Measurements from ENCODE around the gene AGAP2.
A peak's percentile ranks its signal among the peaks of the same experiment; 100 is the strongest.
"Not testable (repeated sequence)": the region's sequence is repeated elsewhere in the genome, so short reads cannot be mapped to it uniquely, and the experiment has no call there.

The AGAP2 gene

GRCh38 chr12:57730336-57731067 lies 8.0 kb downstream of the AGAP2 start:
- peaks cover 54% of the 10 kb centered on the region for H3K36me3 Mint-ChIP-seq (ENCODE audit: low read depth)
- no peak overlapping the region for H3K4me3 Mint-ChIP-seq
- H3K9me3 Mint-ChIP-seq: no peaks in the 10 kb centered on the region
- no peaks in the 10 kb centered on the region for H3K27me3 Mint-ChIP-seq (ENCODE audit: low read depth)
- no peak overlapping the region for H3K27ac Mint-ChIP-seq
- peaks cover 10% of the 10 kb centered on the region for H3K4me1 Mint-ChIP-seq (ENCODE audit: low read depth)

GRCh38 chr12:57729321-57729844 lies 9.2 kb downstream of the AGAP2 start:
- Mint-ChIP-seq H3K4me1 (ENCODE audit: low read depth) (peaks cover 6% of the 10 kb centered on the region), H3K36me3 (ENCODE audit: low read depth) (peaks cover 51% of the 10 kb centered on the region), H3K27me3 (ENCODE audit: low read depth) (no peaks in the 10 kb centered on the region), H3K27ac (no peak overlapping the region), H3K9me3 (no peaks in the 10 kb centered on the region), H3K4me3 (no peak overlapping the region)

GRCh38 chr12:57727758-57728395 lies 10.7 kb downstream of the AGAP2 start:
- no peaks in the 10 kb centered on the region for H3K9me3 Mint-ChIP-seq
- peak overlapping the region; percentile 52 for H3K27ac Mint-ChIP-seq
- no peaks in the 10 kb centered on the region for H3K27me3 Mint-ChIP-seq (ENCODE audit: low read depth)
- H3K4me3 Mint-ChIP-seq: no peak overlapping the region
- peaks cover 43% of the 10 kb centered on the region for H3K36me3 Mint-ChIP-seq (ENCODE audit: low read depth)
- peaks cover 6% of the 10 kb centered on the region for H3K4me1 Mint-ChIP-seq (ENCODE audit: low read depth)

GRCh38 chr12:57726884-57727757 lies 11.4 kb downstream of the AGAP2 start:
- Mint-ChIP-seq H3K4me1 (ENCODE audit: low read depth) (peaks cover 6% of the 10 kb centered on the region), H3K36me3 (ENCODE audit: low read depth) (peaks cover 37% of the 10 kb centered on the region), H3K27me3 (ENCODE audit: low read depth) (no peaks in the 10 kb centered on the region), H3K27ac (no peak overlapping the region), H3K4me3 (no peak overlapping the region), H3K9me3 (no peaks in the 10 kb centered on the region)

GRCh38 chr12:57726151-57726883 lies 12.2 kb downstream of the AGAP2 start:
- no peak overlapping the region for H3K4me3 Mint-ChIP-seq
- H3K4me1 Mint-ChIP-seq (ENCODE audit: low read depth): peaks cover 6% of the 10 kb centered on the region
- peak overlapping the region; percentile 29 for H3K27ac Mint-ChIP-seq
- no peaks in the 10 kb centered on the region for H3K9me3 Mint-ChIP-seq
- peaks cover 35% of the 10 kb centered on the region for H3K36me3 Mint-ChIP-seq (ENCODE audit: low read depth)
- H3K27me3 Mint-ChIP-seq (ENCODE audit: low read depth): no peaks in the 10 kb centered on the region

- Mint-ChIP-seq H3K4me3 (no peak overlapping the region), H3K36me3 (ENCODE audit: low read depth) (peaks cover 30% of the 10 kb centered on the region), H3K9me3 (no peaks in the 10 kb centered on the region), H3K27me3 (ENCODE audit: low read depth) (no peaks in the 10 kb centered on the region), H3K27ac (no peak overlapping the region), H3K4me1 (ENCODE audit: low read depth) (peaks cover 6% of the 10 kb centered on the region)
Measured at GRCh38 chr12:57725851-57726150, 12.7 kb downstream of the AGAP2 start.

GRCh38 chr12:57724936-57725740 lies 13.4 kb downstream of the AGAP2 start:
- Mint-ChIP-seq H3K9me3 (no peaks in the 10 kb centered on the region), H3K4me1 (ENCODE audit: low read depth) (peaks cover 6% of the 10 kb centered on the region), H3K27ac (no peak overlapping the region), H3K36me3 (ENCODE audit: low read depth) (peaks cover 30% of the 10 kb centered on the region), H3K4me3 (no peak overlapping the region), H3K27me3 (ENCODE audit: low read depth) (no peaks in the 10 kb centered on the region)

- Mint-ChIP-seq H3K27ac (no peak overlapping the region), H3K4me3 (no peak overlapping the region), H3K27me3 (ENCODE audit: low read depth) (no peaks in the 10 kb centered on the region), H3K36me3 (ENCODE audit: low read depth) (peaks cover 31% of the 10 kb centered on the region), H3K9me3 (no peaks in the 10 kb centered on the region), H3K4me1 (ENCODE audit: low read depth) (peaks cover 6% of the 10 kb centered on the region)
Measured at GRCh38 chr12:57724003-57724935, 14.3 kb downstream of the AGAP2 start.

GRCh38 chr12:57723630-57723962 lies 14.9 kb downstream of the AGAP2 start:
- H3K27me3 Mint-ChIP-seq (ENCODE audit: low read depth): no peaks in the 10 kb centered on the region
- no peak overlapping the region for H3K27ac Mint-ChIP-seq
- H3K36me3 Mint-ChIP-seq (ENCODE audit: low read depth): peaks cover 31% of the 10 kb centered on the region
- peaks cover 6% of the 10 kb centered on the region for H3K4me1 Mint-ChIP-seq (ENCODE audit: low read depth)
- H3K9me3 Mint-ChIP-seq: no peaks in the 10 kb centered on the region
- H3K4me3 Mint-ChIP-seq: no peak overlapping the region

- H3K36me3 Mint-ChIP-seq (ENCODE audit: low read depth): peaks cover 30% of the 10 kb centered on the region
- H3K4me3 Mint-ChIP-seq: no peak overlapping the region
- no peaks in the 10 kb centered on the region for H3K27me3 Mint-ChIP-seq (ENCODE audit: low read depth)
- peaks cover 3% of the 10 kb centered on the region for H3K4me1 Mint-ChIP-seq (ENCODE audit: low read depth)
- H3K27ac Mint-ChIP-seq: no peak overlapping the region
- no peaks in the 10 kb centered on the region for H3K9me3 Mint-ChIP-seq
Measured at GRCh38 chr12:57722716-57723629, 15.6 kb downstream of the AGAP2 start.

GRCh38 chr12:57721846-57722608 lies 16.5 kb downstream of the AGAP2 start:
- peaks cover 28% of the 10 kb centered on the region for H3K36me3 Mint-ChIP-seq (ENCODE audit: low read depth)
- not testable (repeated sequence) for H3K4me3 Mint-ChIP-seq; H3K27me3 Mint-ChIP-seq (ENCODE audit: low read depth); H3K4me1 Mint-ChIP-seq (ENCODE audit: low read depth); H3K9me3 Mint-ChIP-seq
- H3K27ac Mint-ChIP-seq: peak overlapping the region; percentile 43
